SHP77 treated with DMSO at 0.1 percent for 48 hours (cell line): ENCODE results near the gene WAPL.
A peak's percentile ranks its signal among the peaks of the same experiment; 100 is the strongest.
"Not testable (repeated sequence)": the region's sequence is repeated elsewhere in the genome, so short reads cannot be mapped to it uniquely, and the experiment has no call there.

Experiments
- DNase-seq: peaks from one replicate; lab custom pipeline; 2025; lab: John Stamatoyannopoulos, UW

The WAPL gene

DNA sequence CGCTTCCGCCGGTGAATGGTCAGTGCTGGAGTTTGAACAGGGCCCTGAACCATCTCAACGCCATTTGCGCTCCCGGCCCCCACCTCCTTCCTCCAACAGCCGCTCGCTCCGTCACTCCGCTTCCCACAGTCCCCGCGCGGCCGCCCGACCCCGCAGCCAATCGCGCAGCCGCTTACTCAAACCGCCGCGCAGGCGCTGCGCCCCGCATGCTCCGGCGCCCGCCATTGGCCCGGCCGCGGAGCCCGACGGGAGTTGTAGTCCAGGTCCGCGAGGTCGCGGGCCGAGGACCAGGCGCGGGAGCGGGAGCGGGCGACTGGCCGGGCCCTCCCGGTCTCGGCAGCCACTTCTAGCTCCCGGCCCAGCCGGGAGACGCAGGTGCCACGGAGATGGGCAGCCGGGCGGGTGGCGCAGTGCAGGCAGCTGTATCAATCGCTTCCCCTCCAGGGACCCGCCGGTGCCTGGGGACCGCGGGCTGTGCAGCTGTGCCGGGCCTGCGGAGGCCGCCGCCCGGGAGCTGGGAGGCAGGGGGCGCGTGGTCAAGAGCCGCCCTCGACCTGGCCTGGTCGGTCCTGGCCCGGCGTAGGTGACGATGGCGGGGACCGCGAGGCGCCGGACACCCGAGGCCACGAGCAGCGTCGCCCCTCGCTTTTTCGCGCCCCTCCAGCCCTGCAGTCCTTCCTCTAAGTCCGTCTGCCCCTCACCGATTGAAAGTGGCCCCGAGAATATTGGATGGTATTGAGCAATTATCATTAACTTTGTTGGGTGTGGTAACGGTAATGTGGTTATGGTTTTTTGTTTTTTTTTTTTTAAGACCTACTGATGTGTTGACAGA is at the start of gene WAPL:
WAPL (minus strand) TSS at position 115 of the 832 bp plus-strand sequence. CDS start 3,723 bp downstream, outside the sequence.
- DNase-seq: peak; percentile 22

GRCh38 chr10:86569335-86569734 is 47.7 kb upstream of the WAPL start:
- DNase-seq: no peak

- DNase-seq: not testable (repeated sequence)
Measured at GRCh38 chr10:86566518-86566917, 44.9 kb upstream of the WAPL start.

- not testable (repeated sequence) for DNase-seq
Measured at GRCh38 chr10:86563338-86563737, 41.7 kb upstream of the WAPL start.

DNA sequence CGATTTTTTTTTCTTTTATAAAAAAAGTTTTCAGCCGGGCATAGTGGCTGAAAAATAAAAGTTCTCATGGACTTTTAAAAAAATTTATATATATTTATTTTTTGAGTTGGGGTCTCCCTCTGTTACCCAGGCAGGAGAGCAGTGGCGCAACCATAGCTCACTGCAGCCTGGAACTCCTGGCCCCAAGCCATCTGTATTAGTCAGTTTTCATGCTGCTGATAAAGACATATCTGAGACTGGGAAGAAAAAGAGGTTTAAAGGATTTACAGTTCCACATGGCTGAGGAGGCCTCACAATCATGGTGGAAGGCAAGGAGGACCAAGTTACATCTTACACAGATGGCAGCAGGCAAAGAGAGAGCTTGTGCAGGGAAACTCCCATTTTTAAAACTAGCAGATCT is 37.1 kb upstream of the WAPL start:
- DNase-seq: not testable (repeated sequence)

DNA sequence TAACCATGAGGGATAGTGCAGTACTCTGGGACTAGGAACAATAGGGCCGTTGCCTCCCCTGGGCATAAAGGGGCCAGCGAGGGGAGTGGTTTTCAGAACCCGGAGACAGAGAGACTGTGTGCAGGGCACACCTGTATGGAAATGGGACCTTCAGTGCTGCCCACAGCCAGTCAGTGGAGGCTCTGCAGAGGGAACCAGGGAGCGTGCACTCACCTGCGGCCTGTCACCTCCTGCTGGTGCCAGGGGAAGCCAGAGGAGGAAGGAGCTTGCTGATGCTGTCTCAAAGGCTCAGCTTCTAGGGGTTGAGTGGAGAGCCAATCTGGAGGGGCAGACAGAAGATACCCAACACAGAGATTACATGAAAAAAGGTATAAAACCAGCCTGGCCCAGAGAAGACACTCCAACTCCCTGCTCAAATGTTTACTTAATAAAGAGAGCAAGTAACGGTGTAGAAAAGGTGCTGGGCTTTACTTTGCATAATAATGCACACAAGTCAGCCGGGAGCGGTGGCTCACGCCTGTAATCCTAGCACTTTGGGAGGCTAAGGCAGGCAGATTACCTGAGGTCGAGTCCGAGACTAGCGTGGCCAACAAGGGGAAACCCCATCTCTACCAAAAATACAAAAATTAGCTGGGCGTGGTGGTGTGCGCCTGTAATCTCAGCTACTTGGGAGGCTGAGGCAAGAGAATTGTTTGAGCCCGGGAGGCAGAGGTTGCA is 35.5 kb upstream of the WAPL start:
- DNase-seq: no peak

GRCh38 chr10:86556532-86556931 is 34.9 kb upstream of the WAPL start:
- no peak for DNase-seq

DNA sequence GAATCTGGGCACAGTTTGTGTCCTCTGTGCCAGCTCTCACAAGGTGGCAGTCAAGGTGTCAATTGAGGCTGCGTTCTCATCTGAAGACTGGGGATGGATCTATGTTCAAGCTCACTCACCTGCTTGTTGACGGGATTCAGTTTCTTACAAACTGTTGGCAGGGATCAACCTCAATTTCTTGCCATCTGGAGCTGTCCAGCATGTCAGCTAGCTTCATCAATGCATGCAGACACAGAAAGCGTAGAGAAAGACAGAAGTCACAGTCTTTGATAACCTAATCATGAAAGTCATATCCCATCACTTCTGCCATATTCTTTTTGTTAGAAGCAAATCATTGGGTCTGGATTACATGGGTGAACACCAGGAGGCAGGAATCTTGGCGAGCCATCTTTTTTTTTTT is 32.0 kb upstream of the WAPL start:
- DNase-seq: no peak

DNA sequence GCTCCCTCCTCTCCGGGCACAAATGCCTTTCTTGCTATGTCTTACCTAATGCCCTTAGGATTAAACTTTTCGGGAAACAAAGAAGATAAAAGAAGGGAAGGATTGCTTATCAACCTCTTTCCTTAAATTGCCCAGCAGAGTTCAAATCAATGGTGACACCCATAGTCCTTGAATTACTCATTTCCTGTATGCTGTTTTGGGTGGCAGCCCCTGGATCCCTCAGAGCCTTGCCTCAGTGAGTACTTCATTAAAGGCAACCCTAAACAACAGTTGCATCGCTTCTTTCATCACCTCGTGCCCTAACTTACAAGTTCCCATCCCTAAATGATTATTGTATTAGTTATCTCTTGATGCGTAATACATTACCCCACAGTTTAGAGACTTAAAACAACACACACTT is 31.6 kb upstream of the WAPL start:
- DNase-seq: no peak

DNA sequence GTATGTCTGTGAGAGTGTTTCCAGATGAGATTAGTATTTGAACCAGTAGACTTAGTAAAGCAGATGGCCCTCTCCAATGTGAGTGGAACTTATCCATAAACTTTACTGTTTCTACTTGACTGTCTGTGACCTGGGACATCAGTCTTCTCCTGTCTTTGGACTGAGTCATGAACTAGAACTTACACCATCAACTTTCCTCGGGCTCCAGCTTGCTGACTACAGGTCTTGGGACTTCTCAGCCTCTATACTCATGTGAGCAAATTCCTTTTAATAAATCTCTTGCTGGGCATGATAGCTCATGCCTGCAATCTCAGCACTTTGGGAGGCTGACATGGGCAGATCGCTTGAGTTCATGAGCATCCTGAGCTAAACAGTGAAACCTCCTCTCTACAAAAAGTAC is 25.7 kb upstream of the WAPL start:
- no peak for DNase-seq

- DNase-seq: peak; percentile 24
Measured at GRCh38 chr10:86545101-86545500, 23.5 kb upstream of the WAPL start.

DNA sequence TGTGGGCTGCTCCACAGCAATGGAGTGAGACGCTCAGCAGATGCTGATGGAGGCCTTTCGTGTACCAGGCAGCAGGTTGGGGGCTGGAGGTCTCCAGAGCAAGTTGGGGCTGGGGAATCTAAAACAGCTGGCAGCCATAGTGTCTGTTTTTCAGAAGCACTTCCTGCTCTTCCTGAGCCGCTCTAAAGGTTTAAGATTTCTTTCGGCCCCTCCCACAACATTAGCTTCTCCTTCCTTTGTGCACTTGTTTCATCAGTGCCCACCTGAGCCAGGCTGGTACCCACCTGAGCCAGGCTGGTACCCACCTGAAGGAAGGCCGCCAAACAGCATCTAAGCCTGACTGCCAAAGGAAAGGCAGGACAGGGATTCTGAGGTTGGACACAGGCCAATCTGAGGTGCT is 18.4 kb upstream of the WAPL start:
- no peak for DNase-seq

GRCh38 chr10:86538547-86538946 is 17.0 kb upstream of the WAPL start:
- DNase-seq: no peak

- DNase-seq: not testable (repeated sequence)
Measured at GRCh38 chr10:86538040-86538439, 16.4 kb upstream of the WAPL start.

DNA sequence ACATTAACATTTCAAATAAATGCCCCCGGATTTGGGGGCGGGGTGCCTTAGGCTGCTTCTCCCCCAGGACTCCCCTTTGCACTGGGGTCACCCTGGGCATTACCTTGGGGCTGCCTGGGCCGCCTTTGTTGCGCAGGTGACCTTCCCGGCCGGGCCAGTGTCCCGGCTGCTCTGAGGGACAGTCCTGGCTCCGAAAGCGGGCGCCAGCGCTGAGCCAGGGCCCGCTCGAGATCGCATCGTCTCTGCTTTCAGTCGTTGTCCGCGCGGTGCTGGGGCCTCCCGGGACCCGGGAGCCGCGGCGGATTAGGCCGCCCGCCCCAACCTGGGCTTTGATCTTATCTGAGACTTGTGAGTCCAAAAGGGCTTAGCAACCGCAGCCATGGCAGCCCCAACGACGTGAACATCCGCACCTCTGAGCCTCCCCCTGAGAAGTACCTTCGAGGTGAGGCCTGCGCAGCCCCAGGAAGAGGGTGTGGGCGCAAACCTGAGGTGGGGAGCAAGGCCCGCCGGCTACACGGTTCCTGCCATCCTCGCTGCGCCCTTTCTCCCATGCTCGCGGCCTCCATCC is 14.8 kb upstream of the WAPL start:
- no peak for DNase-seq

- no peak for DNase-seq
Measured at GRCh38 chr10:86535132-86535882, 13.7 kb upstream of the WAPL start.

DNA sequence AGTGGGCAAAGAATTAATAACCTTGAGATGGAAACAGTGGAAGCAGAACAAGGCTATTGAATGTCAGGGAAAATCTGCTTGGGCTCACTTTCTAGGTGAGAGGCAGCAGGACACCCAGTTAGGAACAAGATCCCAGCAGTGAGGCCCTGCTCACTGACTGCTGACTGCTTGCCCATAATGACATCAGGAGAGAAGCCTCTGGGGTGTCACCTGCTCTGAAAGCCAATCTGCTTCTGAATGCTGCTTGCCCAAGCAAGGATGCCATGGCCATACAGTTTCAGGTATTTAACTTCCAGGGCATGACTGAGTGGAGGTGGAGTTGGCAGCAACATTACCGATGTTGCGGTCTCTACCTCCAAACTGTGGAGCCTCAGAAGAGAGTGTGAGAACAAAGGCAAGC is 11.7 kb upstream of the WAPL start:
- DNase-seq: no peak

- not testable (repeated sequence) for DNase-seq
Measured at GRCh38 chr10:86528736-86529135, 7.1 kb upstream of the WAPL start.

DNA sequence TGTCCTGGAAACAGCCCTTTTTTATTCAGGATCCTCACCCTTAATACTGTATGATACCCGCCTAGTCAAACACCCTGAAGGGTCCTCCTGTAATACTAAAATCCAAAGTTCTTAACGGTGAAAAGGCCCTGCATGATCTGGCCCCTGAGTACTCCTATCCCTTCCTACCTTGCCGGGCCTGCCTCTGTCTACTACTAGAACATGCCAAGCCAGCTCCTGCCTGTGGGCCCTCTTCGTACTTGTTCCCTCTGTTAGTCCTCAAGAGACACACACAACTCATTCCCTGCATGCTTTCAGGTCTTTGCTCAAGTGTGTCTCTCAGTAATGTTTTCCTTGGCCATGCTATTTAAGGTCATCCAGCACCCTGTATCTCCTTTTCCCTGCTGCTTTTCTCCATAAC is 5.0 kb upstream of the WAPL start:
- DNase-seq: no peak

- not testable (repeated sequence) for DNase-seq
Measured at GRCh38 chr10:86525713-86526112, 4.1 kb upstream of the WAPL start.

DNA sequence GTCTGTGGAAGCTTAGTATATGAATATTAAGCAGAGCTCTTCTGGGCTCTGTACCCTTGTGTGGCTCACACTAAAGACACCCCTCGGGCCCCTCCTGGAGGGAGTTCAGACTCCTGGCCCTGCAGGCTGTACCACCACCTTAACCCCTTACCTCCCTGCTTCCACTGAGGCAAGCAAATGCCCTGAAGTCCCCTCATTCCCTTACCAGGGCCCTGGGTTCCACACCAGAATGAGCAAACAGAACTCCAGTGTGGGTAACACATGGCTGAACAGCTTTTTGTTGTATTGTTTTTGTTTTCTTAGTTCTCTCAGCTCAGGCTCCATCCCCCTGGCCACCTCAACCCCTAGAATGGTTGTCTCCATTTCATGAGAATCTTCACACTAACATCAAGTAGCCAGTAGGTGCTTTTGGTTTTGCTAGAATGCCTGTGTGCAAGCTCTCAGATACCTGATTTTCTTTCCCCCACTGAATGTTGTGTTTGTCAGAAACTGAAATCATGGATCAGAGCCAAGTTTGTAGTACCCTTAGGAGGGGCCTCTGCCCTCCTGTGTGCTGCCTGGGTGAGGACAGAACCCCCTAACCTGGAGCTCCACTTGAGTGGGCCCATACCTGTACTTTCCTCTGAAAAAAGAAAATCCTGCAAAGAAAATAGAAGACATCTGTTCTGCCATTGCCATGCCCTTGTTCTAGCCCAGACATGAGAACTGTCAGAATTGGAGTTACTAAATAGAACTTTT is 2.8 kb upstream of the WAPL start:
- no peak for DNase-seq

DNA sequence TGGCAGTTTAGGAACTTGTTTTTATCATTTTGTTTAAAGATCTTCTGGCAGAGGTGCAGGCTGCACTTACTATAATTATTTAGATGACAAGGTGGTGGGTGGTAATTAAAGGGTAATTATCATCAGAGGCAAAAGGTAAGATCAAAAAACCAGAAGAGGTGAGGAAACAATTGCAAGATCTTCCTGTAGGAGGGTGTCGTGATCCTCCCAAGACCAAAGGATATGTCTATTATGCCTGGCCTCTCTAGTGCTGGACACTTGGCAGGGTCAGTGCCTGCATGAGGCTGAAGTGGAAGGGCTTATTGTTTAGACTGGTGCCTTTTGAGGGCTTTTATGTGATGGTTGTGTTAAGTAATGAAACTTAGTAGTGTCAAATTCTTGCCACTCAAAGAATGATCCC is 1.8 kb upstream of the WAPL start:
- no peak for DNase-seq
